Measurements from ENCODE around the gene BIN1.
A peak's percentile ranks its signal among the peaks of the same experiment; 100 is the strongest.

BIN1 gene

DNA sequence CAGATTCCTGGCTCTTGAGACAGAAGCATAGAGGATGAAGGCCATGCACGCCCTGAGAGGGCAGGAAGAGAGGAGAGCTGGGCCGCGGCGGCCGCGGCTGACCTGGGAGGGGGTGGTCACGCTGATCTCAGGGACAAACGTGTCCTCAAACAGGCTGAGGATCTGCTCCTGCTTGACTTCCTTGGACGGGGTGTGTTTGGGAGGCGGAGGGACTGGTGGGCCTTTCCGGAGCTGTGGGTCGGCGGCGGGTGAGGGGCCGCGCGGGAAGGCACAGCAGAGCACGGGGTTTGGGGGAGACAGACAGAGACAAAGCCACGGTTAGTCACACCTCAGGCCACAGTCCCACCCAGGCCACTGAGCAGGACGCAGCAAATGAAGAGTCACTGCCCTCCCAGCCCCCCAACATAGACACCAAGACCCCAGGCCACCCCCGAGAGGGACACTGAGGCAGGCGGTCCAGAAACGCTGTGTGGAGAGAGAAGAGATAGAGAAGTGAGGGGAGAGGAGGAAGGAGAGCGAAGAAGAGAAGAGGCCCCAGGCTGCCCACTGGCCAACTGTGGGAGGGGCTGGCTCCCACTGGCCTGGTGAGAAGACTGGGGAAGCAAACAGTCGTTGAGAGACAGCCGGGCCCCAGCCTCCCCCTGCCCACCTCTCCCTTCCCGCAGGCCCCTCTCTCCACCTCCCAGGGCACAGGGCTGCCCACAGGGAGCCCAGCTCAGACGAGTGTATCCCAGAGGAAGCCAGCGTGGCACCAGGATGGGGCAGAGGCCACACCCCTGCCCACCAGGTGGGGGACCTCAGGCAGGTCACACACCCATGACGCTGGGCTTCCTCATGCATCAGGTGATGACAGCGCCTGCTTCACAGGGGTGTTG lies 49.3 kb downstream of the BIN1 start:
- DNase-seq (ENCODE audit: low spot score), result no peak

- no peak for DNase-seq (ENCODE audit: low spot score)
These were observed 50.2 kb downstream of the BIN1 start for GRCh38 chr2:127056631-127057370.

GRCh38 chr2:127056086-127056485 lies 50.9 kb downstream of the BIN1 start:
- DNase-seq (ENCODE audit: low spot score), result no peak

DNA sequence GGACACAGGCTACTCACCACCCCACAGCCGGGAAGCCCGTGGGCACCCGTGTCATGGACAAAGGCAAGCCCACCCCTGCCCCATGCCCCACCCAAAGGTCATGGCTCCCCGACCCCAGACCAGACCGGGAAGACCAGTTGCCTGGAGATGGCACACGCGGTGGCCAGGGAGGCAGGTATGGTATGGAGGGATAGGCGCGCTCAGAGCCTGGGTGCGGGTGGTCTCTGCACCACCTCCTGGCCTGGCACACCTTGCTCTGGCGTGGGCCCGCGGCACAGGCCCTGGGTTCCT lies 51.2 kb downstream of the BIN1 start:
- no peak for DNase-seq (ENCODE audit: low spot score)

DNA sequence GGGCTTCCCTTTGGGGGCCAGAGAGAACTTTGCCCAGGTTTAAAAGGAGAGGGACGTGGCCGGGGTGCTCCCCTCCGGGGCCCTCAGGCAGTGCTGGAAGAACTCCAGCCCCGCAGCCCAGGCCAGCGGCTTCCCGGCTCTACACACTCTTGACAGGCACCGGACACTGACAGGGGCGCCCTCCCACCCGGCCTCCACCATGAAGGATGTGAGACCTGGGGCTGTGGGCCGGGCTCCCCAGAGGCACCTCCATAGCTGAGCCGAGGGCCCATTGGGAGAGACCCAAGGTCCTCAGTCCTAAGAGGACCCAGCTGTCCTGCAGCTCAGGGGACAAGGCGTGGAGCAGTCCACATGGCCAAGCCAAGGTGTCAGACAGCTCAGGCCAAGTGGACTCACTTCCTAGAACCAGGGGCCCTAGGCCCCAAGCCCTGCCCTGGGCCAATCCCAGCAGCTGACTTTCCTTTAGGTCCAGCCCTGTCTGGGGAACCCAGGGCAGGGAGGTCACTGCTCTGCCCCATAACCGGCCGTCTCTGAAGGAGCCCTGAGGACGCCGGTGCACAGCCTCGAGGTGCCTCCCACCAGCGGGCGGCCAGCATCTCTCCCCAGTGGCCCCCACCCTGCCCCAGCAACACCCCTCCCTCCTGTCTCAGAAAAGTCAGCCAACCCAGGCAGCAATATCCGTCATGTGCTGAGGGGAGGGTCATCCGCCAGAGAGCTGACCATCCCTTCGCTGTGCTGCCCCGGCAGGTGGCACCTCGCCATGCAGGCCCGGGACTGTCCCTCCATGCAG lies 51.8 kb downstream of the BIN1 start:
- no peak for DNase-seq (ENCODE audit: low spot score)

DNA sequence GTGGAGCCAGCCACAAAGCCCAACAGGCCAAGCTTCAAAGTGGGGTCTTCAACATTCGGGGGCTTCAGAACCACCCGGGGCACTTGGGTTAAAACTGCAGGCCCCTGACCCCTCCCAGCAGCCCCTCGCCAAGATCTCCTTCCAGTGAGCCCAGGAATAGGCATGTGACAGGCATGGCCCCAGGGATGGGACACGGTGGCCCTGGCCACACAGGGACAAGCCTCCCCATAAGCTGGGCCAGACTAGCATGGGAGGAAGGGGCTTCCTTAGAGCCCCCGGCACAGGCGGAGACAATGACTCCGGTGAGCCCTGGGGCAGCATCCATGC lies 52.4 kb downstream of the BIN1 start:
- no peak for DNase-seq (ENCODE audit: low spot score)

- no peak for DNase-seq (ENCODE audit: low spot score)
These were observed 53.0 kb downstream of the BIN1 start for GRCh38 chr2:127053731-127054603.

GRCh38 chr2:127052771-127053691 lies 53.9 kb downstream of the BIN1 start:
- DNase-seq (ENCODE audit: low spot score), result no peak

DNA sequence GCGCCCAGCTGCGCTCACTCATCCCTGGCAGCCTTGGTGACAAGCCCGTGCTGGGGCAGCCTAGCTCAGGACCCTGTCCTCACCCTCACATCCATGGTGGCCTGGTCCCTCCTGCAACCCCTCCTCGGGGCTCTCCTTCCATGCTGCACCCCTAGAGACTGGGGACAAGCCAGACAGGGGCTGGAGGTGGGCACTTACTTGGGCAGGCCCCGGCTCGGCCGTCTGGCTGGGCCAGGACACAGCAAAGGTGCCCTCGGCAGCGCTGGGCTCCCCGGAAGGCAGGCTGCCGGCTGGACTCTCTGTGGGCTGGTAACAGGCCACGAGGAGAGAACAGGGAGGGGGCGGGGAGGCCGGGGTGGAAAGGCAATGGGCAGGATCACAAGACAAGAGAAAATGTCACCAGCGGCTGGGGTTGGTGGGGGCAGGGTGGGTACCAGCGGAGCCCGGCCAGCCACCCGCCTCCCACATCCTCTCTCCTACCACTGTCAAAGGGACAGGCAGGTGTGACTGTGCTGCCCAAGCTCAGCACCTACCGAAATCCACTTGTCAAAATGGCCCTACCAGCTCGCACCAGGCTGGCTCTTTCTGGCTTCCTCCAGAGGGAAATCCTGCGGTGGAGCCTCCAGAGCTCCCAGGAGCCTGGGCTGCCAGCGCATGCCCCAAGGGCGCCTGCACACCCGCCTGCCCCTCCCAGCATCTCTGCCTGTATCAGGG lies 54.7 kb downstream of the BIN1 start:
- no peak for DNase-seq (ENCODE audit: low spot score)

- no peak for DNase-seq (ENCODE audit: low spot score)
These were observed 55.6 kb downstream of the BIN1 start for GRCh38 chr2:127051116-127052056.

GRCh38 chr2:127050803-127051115 lies 56.2 kb downstream of the BIN1 start:
- DNase-seq (ENCODE audit: low spot score), result no peak

GRCh38 chr2:127049927-127050802 lies 56.8 kb downstream of the BIN1 start:
- peak; percentile 29 for DNase-seq (ENCODE audit: low spot score)

DNA sequence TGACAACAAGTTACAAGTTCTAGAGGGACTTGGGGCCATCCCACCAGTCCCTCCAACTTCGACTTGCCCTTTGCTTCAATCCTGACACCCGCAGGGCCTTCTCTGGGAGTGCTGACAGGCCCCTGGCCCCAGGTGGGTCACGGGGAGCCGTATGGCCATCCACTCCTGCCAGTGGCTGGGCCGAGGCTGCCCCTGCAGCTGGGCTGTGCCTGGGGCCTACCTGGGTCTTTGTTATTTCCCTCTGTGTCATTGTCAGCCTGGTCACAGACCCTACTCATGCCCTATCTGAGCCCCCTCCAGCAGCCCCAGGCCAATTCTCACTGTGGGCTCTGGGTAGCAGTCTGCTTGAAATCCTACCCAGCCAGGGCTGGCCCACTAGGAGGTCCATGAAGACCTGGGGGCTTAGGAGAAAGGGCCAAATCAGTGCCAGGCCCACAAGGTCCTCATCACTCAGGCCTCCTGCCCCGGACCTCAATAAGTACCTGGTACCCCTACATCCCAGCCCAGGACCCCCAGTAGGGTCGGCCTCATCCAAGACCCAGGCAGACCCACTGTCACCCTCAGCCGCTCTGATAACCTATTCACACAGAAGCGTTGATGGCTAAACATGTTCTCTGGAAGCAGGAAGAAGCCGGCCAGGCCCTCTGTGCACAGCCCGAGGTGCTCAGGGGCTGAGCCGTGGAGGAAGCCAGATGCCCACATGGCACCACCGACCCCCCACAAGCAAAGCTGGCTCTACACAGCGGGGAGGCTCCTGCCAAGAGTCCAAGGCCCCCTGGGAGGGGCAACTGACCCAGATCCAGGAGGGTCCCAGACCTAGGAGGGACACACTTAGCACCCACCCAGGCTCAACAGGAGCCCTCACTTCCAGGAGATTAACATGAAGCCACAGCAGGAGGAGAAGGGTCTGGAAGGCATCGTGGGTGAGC lies 57.7 kb downstream of the BIN1 start:
- DNase-seq (ENCODE audit: low spot score), result no peak

DNA sequence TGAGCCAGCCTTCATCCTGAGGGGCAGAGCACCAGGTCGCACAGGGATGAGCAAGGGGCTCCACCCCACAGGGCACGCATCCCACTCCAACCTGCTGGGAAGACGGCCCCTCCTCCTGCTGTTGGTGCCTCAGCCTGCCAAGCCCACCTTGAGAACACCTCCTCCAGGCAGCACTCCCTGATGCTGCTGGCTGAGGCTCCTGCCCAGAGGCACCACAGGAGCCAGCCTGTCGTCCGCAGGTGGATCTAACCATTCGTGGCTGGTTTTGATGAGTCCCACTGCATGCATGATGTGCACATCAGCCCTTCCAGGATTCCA lies 58.4 kb downstream of the BIN1 start:
- DNase-seq (ENCODE audit: low spot score), result no peak

- no peak for DNase-seq (ENCODE audit: low spot score)
These were observed 59.0 kb downstream of the BIN1 start for GRCh38 chr2:127047716-127048617.

DNA sequence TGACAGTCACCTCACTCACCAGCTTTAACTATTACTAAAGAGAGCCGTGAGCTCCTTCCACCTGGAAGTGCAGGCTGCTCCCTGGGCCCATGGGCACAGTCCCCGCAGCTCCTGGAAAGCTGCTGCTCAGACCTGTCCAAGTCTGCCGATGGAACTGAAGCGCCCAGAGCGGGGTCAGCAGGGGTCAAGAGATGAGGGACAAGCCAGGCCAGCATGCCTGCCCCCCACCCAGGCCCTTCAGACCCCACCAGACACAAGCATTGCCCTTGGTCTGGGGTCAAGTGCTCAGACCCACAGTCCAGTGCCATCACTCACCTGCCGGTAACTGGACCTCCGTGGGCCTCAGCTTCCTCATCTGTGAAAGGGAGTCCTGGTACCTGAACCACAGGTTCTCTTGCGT lies 59.9 kb downstream of the BIN1 start:
- no peak for DNase-seq (ENCODE audit: low spot score)
